GM12878 (cell line): ENCODE results near the gene CRYGC. TPM values are rescaled to one million over a fixed set of nuclear protein-coding genes. Genes with fewer than 3 reads are reported as not detected.

Source experiments
- ATAC-seq: fragments of 200-7000 bp; cut with Tn5 transposase; 3 replicates; pipeline ENCODE4 v1.9.1; 2020; ENCODE audit warnings: mild to moderate bottlenecking, moderate library complexity
- BruUV-seq: library from RNA; stranded (reverse); fragments of 400-500 nt; replicated peaks from 2 replicates; lab custom pipeline; 2021; lab: Mats Ljungman, UMichigan
- CTCF ChIA-PET: fragments of 300-600 bp; sonication (Branson Sonifier 250); formaldehyde crosslinking; extraction: SDS; loops from one replicate; lab custom pipeline; 2021; ENCODE audit warnings: inconsistent platforms; lab: Yijun Ruan, JAX
- POLR2A ChIA-PET: fragments of 350-600 bp; formaldehyde crosslinking; extraction: SDS; loops from one replicate; lab custom pipeline; 2021; ENCODE audit warnings: inconsistent platforms; lab: Charles Lee
- RAD21 ChIA-PET: fragments of 300-600 bp; sonication (Branson Sonifier 250); formaldehyde crosslinking; loops from one replicate; lab custom pipeline; 2023; ENCODE audit warnings: antibody characterized with exemption; ENCODE audit not compliant: unreplicated experiment; lab: Charles Lee
- SMC1A ChIA-PET: fragments of 300-600 bp; sonication (Branson Sonifier 250); formaldehyde crosslinking; loops from one replicate; lab custom pipeline; 2023; ENCODE audit not compliant: unreplicated experiment, uncharacterized antibody; lab: Charles Lee
- DNase-seq: peaks from one replicate; pipeline ENCODE4 v3.0.0-alpha.2; 2011; ENCODE audit warnings: low read depth, low spot score
- FAIRE-seq: peaks from 3 replicates; lab custom pipeline; 2011; peaks lifted over from hg19 to GRCh38; lab: Jason Lieb, UNC
- H2AFZ ChIP-seq: 2 replicates; pipeline ENCODE4 v1.6.0; 2011; ENCODE audit warnings: low read depth, low read length, control low read depth; ENCODE audit not compliant: control insufficient read depth
- H3K27ac ChIP-seq: 2 replicates; pipeline ENCODE4 v1.5.1; 2011; ENCODE audit warnings: control low read depth; ENCODE audit not compliant: control insufficient read depth, insufficient read depth
- H3K27me3 ChIP-seq, 2 experiments: replicated peaks in 1 of 2; 2 replicates each; pipeline versions ENCODE4 v1.6.0 to v1.6.1; 2011; ENCODE audit warnings: low read length in 1 of 2; ENCODE audit not compliant: control insufficient read depth in 2 of 2, insufficient read depth in 2 of 2
- H3K36me3 ChIP-seq, 2 experiments: 2 replicates each; pipeline ENCODE4 v1.5.1; 2011; ENCODE audit warnings: low read length in 1 of 2; ENCODE audit not compliant: control insufficient read depth in 2 of 2, insufficient read depth in 2 of 2
- H3K4me1 ChIP-seq: 2 replicates; pipeline ENCODE4 v1.6.1; 2011; ENCODE audit warnings: mild to moderate bottlenecking, low read length, moderate library complexity, mixed read lengths; ENCODE audit not compliant: control insufficient read depth, insufficient read depth
- H3K4me2 ChIP-seq: 2 replicates; pipeline ENCODE4 v1.6.0; 2011; ENCODE audit warnings: control low read depth; ENCODE audit not compliant: control insufficient read depth, insufficient read depth
- H3K4me3 ChIP-seq: fragments of 200-600 bp; sonication (generic); 2 replicates; pipeline ENCODE4 v1.5.1; 2016
- H3K79me2 ChIP-seq: 2 replicates; pipeline ENCODE4 v1.6.0; 2011; ENCODE audit warnings: low read length; ENCODE audit not compliant: control insufficient read depth, insufficient read depth
- H3K9ac ChIP-seq: 2 replicates; pipeline ENCODE4 v1.8.0; 2011; ENCODE audit warnings: low read length, control low read depth, mixed read lengths; ENCODE audit not compliant: control insufficient read depth, insufficient read depth
- H3K9me3 ChIP-seq: replicated peaks from 3 replicates; pipeline ENCODE4 v1.5.1; 2011; ENCODE audit warnings: mild to moderate bottlenecking, low read length; ENCODE audit not compliant: control insufficient read depth, insufficient read depth
- H4K20me1 ChIP-seq: 2 replicates; pipeline ENCODE4 v1.6.0; 2011; ENCODE audit not compliant: control insufficient read depth, insufficient read depth
- BACH1 ChIP-seq: fragments of 450-650 bp; IDR thresholded peaks from 2 replicates; pipeline ENCODE4 v1.6.1; 2017; ENCODE audit warnings: mild to moderate bottlenecking, borderline replicate concordance
- BCL11A ChIP-seq: IDR thresholded peaks from 2 replicates; pipeline ENCODE4 v1.6.1; 2011; ENCODE audit warnings: low read depth, low read length
- BMI1 ChIP-seq: fragments of 450-650 bp; IDR thresholded peaks from 2 replicates; pipeline ENCODE4 v1.6.1; 2016; ENCODE audit warnings: mild to moderate bottlenecking, moderate library complexity, borderline replicate concordance
- KLF5 ChIP-seq: fragments of 450-650 bp; IDR thresholded peaks from 2 replicates; pipeline ENCODE4 v1.6.1; 2014; ENCODE audit warnings: mild to moderate bottlenecking; ENCODE audit not compliant: partially characterized antibody
- MEF2A ChIP-seq: IDR thresholded peaks from 2 replicates; pipeline ENCODE4 v1.6.1; 2011; ENCODE audit warnings: low read depth, mild to moderate bottlenecking, low read length, moderate library complexity; ENCODE audit not compliant: insufficient read depth
- PBX3 ChIP-seq: IDR thresholded peaks from 2 replicates; pipeline ENCODE4 v1.6.1; 2011; ENCODE audit warnings: mild to moderate bottlenecking, low read depth, low read length, moderate library complexity; ENCODE audit not compliant: insufficient replicate concordance
- RAD51 ChIP-seq: fragments of 450-650 bp; IDR thresholded peaks from 2 replicates; pipeline ENCODE4 v1.6.1; 2016; ENCODE audit warnings: moderate library complexity, mild to moderate bottlenecking, inconsistent platforms
- TAF1 ChIP-seq: IDR thresholded peaks from 2 replicates; pipeline ENCODE4 v1.6.1; 2011; ENCODE audit warnings: mild to moderate bottlenecking, low read depth, low read length, borderline replicate concordance
- ZNF24 ChIP-seq: fragments of 450-650 bp; IDR thresholded peaks from 2 replicates; pipeline ENCODE4 v1.6.1; 2017; ENCODE audit warnings: antibody characterized with exemption, mild to moderate bottlenecking
- WGBS: methylation state at CpG from one replicate; pipeline ENCODE4 v1.1.6; 2016; ENCODE audit warnings: low lambda C conversion rate; ENCODE audit not compliant: insufficient replicate concordance, insufficient coverage; ENCODE audit errors: missing lambda C conversion rate; 5-methylcytosine and 5-hydroxymethylcytosine counted together
- in situ Hi-C: fragments of 300-500 bp; cut with MboI; formaldehyde crosslinking; loops from 9 replicates; pipeline ENCODE4 v1.14.3; 2018; ENCODE audit warnings: mixed read lengths
- intact Hi-C: fragments of 100-400 bp; cut with micrococcal nuclease; formaldehyde crosslinking; loops from one replicate; pipeline ENCODE4 v1.14.2; 2022; ENCODE audit not compliant: unreplicated experiment
- polyA plus RNA-seq, 11 experiments: library from polyadenylated mRNA; depleted of rRNA in 4 of 11; unstranded in 6 of 11; stranded (reverse) in 5 of 11; fragments of >200 nt; fragmentation: Nextera tagmentation in 4 of 11; fragmentation: Illumina TruSeq in 1 of 11; extraction: Ambion mirVana in 4 of 11; extraction: Trizol in 1 of 11; gene quantifications; 1 replicate in 1 of 11; 2 replicates in 10 of 11; pipeline versions ENCODE4 v1.2.1 to v1.2.3, GENCODE V29; 2011 to 2016; ENCODE audit warnings: inconsistent platforms in 2 of 11, missing spikeins in 2 of 11, low read depth in 1 of 11
- total RNA-seq, 4 experiments: library from RNA; depleted of rRNA in 3 of 4; stranded (reverse); fragments of >200 nt in 3 of 4; fragmentation: Illumina TruSeq in 1 of 4; extraction: Trizol in 1 of 4; gene quantifications; 2 replicates each; pipeline versions ENCODE4 v1.2.1 to v1.2.3, GENCODE V29; 2013 to 2021

Gene CRYGC
- total and polyA plus RNA-seq, 10 of the 15 experiments (the other 5 are each of a cell fraction or from before 2014, with no cell fraction given): not detected

- RAD21 ChIA-PET: no interaction called here
- H3K36me3 ChIP-seq: no peaks in the 10 kb centered on the region
- WGBS: 2% methylated on average over 4 of the region's 4 CpGs
- H3K27ac ChIP-seq: no peak overlapping the region
- peaks cover 0 to 3% of the 10 kb centered on the region in 2 experiments; a peak in 2 of 4 replicates for H3K27me3 ChIP-seq
- no TSS peak for BruUV-seq
- TF ChIP-seq KLF5: no peak
- TF ChIP-seq ZNF24: 0 out of 2 replicates have a peak, but pooled peaks have one; percentile 49
- no peak for ATAC-seq
- no peak for DNase-seq
- H3K9ac ChIP-seq: no peak overlapping the region
- FAIRE-seq: no peak
- H3K4me1 ChIP-seq: no peaks in the 10 kb centered on the region
- POLR2A ChIA-PET: no interaction called here
- intact Hi-C loops: loop anchor here (10.0 kb wide), 1 partner anchor 166 kb away; no protein-coding TSS in a partner anchor
- SMC1A ChIA-PET: no interaction called here
- no peaks in the 10 kb centered on the region for H3K9me3 ChIP-seq
- H3K79me2 ChIP-seq: no peaks in the 10 kb centered on the region
- in situ Hi-C loops: loop anchor here (25.0 kb wide), 1 partner anchor 1033 kb away; no protein-coding TSS in a partner anchor
- no peaks in the 10 kb centered on the region for H4K20me1 ChIP-seq
- CTCF ChIA-PET: no interaction called here
- H3K4me3 ChIP-seq: no peak overlapping the region
- no peak overlapping the region for H2AFZ ChIP-seq
- H3K4me2 ChIP-seq: no peak overlapping the region
Measured at GRCh38 chr2:208179028-208179609, 49.5 kb upstream of the CRYGC start.

- Histone ChIP-seq H3K4me3 (no peak overlapping the region), H3K4me2 (no peak overlapping the region), H3K9me3 (no peaks in the 10 kb centered on the region), H3K4me1 (no peaks in the 10 kb centered on the region), H3K27ac (no peak overlapping the region), H4K20me1 (no peaks in the 10 kb centered on the region), H3K79me2 (no peaks in the 10 kb centered on the region), H3K36me3 (no peaks in the 10 kb centered on the region), H2AFZ (no peak overlapping the region), H3K9ac (no peak overlapping the region), H3K27me3 (peaks cover 0 to 5% of the 10 kb centered on the region in 2 experiments; a peak in 1 of 4 replicates)
- DNase-seq: no peak
- ChIA-PET RAD21 (interaction anchor here (1.0 to 2.9 kb wide), 7 partner anchors 10 to 140 kb away, joined by 4 to 25 read pairs (median 5); partner anchors contain the start of genes C2orf80, IDH1 and PIKFYVE), SMC1A (interaction anchor here (0.9 to 2.6 kb wide), 12 partner anchors 9 to 1155 kb away, joined by 3 to 32 read pairs (median 3); partner anchors contain the start of gene IDH1), POLR2A (no interaction called here), CTCF (interaction anchor here (0.6 to 2.9 kb wide), 35 partner anchors 8 to 1156 kb away, joined by 3 to 51 read pairs (median 4); partner anchors contain the start of genes C2orf80 and IDH1)
- in situ Hi-C loops: loop anchor here (25.0 kb wide), 1 partner anchor 1037 kb away; no protein-coding TSS in a partner anchor
- ATAC-seq: no peak
- no peak for FAIRE-seq
- TF ChIP-seq KLF5: no peak
- TF ChIP-seq RAD51: no peak
- no peak for TF ChIP-seq BCL11A
- TF ChIP-seq PBX3: no peak
- no peak for TF ChIP-seq MEF2A
- TF ChIP-seq ZNF24: no peak
- no peak for TF ChIP-seq BMI1
- no peak for TF ChIP-seq TAF1
- no peak for TF ChIP-seq BACH1
- 50% methylated on average over 6 of the region's 6 CpGs for WGBS
- no TSS peak for BruUV-seq
- intact Hi-C loops: loop anchor here (1.0 to 10.0 kb wide), 3 partner anchors 79 to 1033 kb away; no protein-coding TSS in a partner anchor
Measured at GRCh38 chr2:208175840-208176153, 46.2 kb upstream of the CRYGC start.
